Panc1 (cell line): Measurements from ENCODE around the gene ZBED4. TPM values are rescaled to one million over a fixed set of nuclear protein-coding genes. Genes with fewer than 3 reads are reported as not detected.

Experiments used
- ATAC-seq: fragments of 200-7000 bp; cut with Tn5 transposase; 2 replicates; pipeline ENCODE4 v1.9.1; 2020; ENCODE audit warnings: mild to moderate bottlenecking, moderate library complexity
- BruUV-seq: library from RNA; stranded (reverse); fragments of 400-500 nt; replicated peaks from 2 replicates; lab custom pipeline; 2021; lab: Mats Ljungman, UMichigan
- CTCF ChIA-PET: fragments of 300-600 bp; sonication (Branson Sonifier 250); formaldehyde crosslinking; loops from one replicate; lab custom pipeline; 2022; ENCODE audit warnings: antibody characterized with exemption; lab: Charles Lee
- POLR2A ChIA-PET: fragments of 300-600 bp; sonication (Branson Sonifier 250); formaldehyde crosslinking; loops from one replicate; lab custom pipeline; 2022; ENCODE audit warnings: antibody characterized with exemption; lab: Charles Lee
- DNase-seq: peaks from one replicate; pipeline ENCODE4 v3.0.0-alpha.2; 2010; ENCODE audit warnings: low read depth, low spot score
- H3K27ac ChIP-seq: 2 replicates; pipeline ENCODE4 v1.5.1; 2011; ENCODE audit warnings: mild to moderate bottlenecking, low read length, inconsistent platforms
- H3K27me3 ChIP-seq: fragments of 200-500 bp; sonication (Bioruptor generic); 2 replicates; pipeline ENCODE4 v1.6.0; 2014; ENCODE audit warnings: low read length, inconsistent platforms; ENCODE audit not compliant: control insufficient read depth, insufficient read depth
- H3K36me3 ChIP-seq: fragments of 200-500 bp; sonication (Bioruptor generic); 2 replicates; pipeline ENCODE4 v1.5.1; 2014; ENCODE audit warnings: inconsistent platforms, mild to moderate bottlenecking, low read length, moderate library complexity; ENCODE audit not compliant: control insufficient read depth, insufficient read depth
- H3K4me1 ChIP-seq: 2 replicates; pipeline ENCODE4 v1.5.1; 2011; ENCODE audit warnings: inconsistent platforms, mild to moderate bottlenecking, low read length, moderate library complexity; ENCODE audit not compliant: control insufficient read depth, insufficient read depth
- H3K4me3 ChIP-seq, 2 experiments: 2 replicates each; pipeline ENCODE4 v1.5.1; 2011 to 2012; ENCODE audit warnings: low read depth in 2 of 2, low read length in 2 of 2, mild to moderate bottlenecking in 2 of 2, inconsistent platforms in 1 of 2, moderate library complexity in 1 of 2
- H3K9me3 ChIP-seq: fragments of 200-500 bp; sonication (Bioruptor generic); 2 replicates; pipeline ENCODE4 v1.5.1; 2014; ENCODE audit warnings: low read depth, mild to moderate bottlenecking, inconsistent platforms, low read length, moderate library complexity; ENCODE audit not compliant: control insufficient read depth, insufficient read depth
- POLR2AphosphoS5 ChIP-seq: IDR thresholded peaks from 2 replicates; pipeline ENCODE4 v1.6.1; 2012; ENCODE audit warnings: mild to moderate bottlenecking, low read depth, low read length, moderate library complexity
- SIN3A ChIP-seq: IDR thresholded peaks from 2 replicates; pipeline ENCODE4 v1.6.1; 2012; ENCODE audit warnings: low read depth, mild to moderate bottlenecking, low read length, moderate library complexity, borderline replicate concordance; ENCODE audit not compliant: insufficient read depth
- TCF7L2 ChIP-seq: IDR thresholded peaks from 2 replicates; pipeline ENCODE4 v1.6.1; 2011; ENCODE audit warnings: mild to moderate bottlenecking, low read depth, low read length, inconsistent platforms
- in situ Hi-C: cut with HindIII; loops from 2 replicates; pipeline ENCODE4 v1.10.0; 2016; ENCODE audit warnings: low sequenced_read_pairs, low pct_unique_long_range_greater_than_20kb
- intact Hi-C: fragments of 100-400 bp; cut with micrococcal nuclease; formaldehyde crosslinking; loops from one replicate; pipeline ENCODE4 v1.10.0; 2022; ENCODE audit not compliant: unreplicated experiment
- total RNA-seq: library from RNA; stranded (reverse); gene quantifications from one replicate; pipeline ENCODE4 v1.2.1, GENCODE V29; 2021; ENCODE audit not compliant: unreplicated experiment
- TF ChIP-seq, protein P1 (sequence below), 2 experiments: IDR thresholded peaks; 2 replicates each; pipeline ENCODE4 v1.6.1; 2011 to 2012; ENCODE audit warnings: low read depth in 2 of 2, control low read depth in 1 of 2, low read length in 1 of 2, mild to moderate bottlenecking in 1 of 2, moderate library complexity in 1 of 2; ENCODE audit not compliant: insufficient read depth in 1 of 2
- TF ChIP-seq, protein P2 (sequence below): fragments of 450-650 bp; IDR thresholded peaks from 2 replicates; pipeline ENCODE4 v1.5.1; 2017; ENCODE audit warnings: mild to moderate bottlenecking

Gene ZBED4
- total RNA-seq, 1 experiment from 2014 or later: 17.3 TPM

DNA sequence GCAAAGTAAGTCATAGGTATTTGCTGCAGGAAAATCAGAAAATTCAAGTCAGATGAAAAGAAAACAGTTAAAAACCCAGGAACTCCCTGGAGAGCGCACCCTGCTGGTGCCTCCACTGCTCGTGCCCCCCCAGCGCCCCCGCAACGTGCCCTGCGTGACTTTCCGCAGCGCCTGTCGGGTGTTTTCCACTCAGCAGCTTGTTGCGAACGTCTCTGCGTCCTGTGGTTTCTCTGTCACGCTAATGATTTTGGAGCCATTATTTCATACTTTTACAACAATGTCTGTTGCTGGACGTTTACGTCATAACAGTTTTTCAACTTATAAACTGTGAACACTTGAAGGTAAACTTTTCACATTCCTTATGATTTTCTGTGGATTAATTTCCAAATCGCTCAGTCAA, 69.8 kb downstream of the ZBED4 start:
- intact Hi-C loops (no loop called here), in situ Hi-C loops (no loop called here)
- Histone ChIP-seq H3K4me3 (no peak overlapping the region), H3K36me3 (no peaks in the 10 kb centered on the region), H3K9me3 (no peaks in the 10 kb centered on the region), H3K27me3 (no peaks in the 10 kb centered on the region), H3K27ac (no peak overlapping the region), H3K4me1 (peaks cover 3% of the 10 kb centered on the region; the same call in 1 of the 2 replicates)
- POLR2A ChIA-PET: no interaction called here
- no TSS peak for BruUV-seq
- CTCF ChIA-PET: no interaction called here
- ATAC-seq (no peak), DNase-seq (no peak)
- no peak for TF ChIP-seq POLR2AphosphoS5
- TF ChIP-seq, protein P1, sequence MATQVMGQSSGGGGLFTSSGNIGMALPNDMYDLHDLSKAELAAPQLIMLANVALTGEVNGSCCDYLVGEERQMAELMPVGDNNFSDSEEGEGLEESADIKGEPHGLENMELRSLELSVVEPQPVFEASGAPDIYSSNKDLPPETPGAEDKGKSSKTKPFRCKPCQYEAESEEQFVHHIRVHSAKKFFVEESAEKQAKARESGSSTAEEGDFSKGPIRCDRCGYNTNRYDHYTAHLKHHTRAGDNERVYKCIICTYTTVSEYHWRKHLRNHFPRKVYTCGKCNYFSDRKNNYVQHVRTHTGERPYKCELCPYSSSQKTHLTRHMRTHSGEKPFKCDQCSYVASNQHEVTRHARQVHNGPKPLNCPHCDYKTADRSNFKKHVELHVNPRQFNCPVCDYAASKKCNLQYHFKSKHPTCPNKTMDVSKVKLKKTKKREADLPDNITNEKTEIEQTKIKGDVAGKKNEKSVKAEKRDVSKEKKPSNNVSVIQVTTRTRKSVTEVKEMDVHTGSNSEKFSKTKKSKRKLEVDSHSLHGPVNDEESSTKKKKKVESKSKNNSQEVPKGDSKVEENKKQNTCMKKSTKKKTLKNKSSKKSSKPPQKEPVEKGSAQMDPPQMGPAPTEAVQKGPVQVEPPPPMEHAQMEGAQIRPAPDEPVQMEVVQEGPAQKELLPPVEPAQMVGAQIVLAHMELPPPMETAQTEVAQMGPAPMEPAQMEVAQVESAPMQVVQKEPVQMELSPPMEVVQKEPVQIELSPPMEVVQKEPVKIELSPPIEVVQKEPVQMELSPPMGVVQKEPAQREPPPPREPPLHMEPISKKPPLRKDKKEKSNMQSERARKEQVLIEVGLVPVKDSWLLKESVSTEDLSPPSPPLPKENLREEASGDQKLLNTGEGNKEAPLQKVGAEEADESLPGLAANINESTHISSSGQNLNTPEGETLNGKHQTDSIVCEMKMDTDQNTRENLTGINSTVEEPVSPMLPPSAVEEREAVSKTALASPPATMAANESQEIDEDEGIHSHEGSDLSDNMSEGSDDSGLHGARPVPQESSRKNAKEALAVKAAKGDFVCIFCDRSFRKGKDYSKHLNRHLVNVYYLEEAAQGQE (IDR thresholded peaks at IDR 0.05; ENCODE audit: insufficient read depth in 1 of 2, low read depth in 2 of 2, low read length in 1 of 2): no peak
- no peak for TF ChIP-seq TCF7L2
- TF ChIP-seq, protein P2, sequence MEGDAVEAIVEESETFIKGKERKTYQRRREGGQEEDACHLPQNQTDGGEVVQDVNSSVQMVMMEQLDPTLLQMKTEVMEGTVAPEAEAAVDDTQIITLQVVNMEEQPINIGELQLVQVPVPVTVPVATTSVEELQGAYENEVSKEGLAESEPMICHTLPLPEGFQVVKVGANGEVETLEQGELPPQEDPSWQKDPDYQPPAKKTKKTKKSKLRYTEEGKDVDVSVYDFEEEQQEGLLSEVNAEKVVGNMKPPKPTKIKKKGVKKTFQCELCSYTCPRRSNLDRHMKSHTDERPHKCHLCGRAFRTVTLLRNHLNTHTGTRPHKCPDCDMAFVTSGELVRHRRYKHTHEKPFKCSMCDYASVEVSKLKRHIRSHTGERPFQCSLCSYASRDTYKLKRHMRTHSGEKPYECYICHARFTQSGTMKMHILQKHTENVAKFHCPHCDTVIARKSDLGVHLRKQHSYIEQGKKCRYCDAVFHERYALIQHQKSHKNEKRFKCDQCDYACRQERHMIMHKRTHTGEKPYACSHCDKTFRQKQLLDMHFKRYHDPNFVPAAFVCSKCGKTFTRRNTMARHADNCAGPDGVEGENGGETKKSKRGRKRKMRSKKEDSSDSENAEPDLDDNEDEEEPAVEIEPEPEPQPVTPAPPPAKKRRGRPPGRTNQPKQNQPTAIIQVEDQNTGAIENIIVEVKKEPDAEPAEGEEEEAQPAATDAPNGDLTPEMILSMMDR: no peak
- TF ChIP-seq SIN3A: no peak

DNA sequence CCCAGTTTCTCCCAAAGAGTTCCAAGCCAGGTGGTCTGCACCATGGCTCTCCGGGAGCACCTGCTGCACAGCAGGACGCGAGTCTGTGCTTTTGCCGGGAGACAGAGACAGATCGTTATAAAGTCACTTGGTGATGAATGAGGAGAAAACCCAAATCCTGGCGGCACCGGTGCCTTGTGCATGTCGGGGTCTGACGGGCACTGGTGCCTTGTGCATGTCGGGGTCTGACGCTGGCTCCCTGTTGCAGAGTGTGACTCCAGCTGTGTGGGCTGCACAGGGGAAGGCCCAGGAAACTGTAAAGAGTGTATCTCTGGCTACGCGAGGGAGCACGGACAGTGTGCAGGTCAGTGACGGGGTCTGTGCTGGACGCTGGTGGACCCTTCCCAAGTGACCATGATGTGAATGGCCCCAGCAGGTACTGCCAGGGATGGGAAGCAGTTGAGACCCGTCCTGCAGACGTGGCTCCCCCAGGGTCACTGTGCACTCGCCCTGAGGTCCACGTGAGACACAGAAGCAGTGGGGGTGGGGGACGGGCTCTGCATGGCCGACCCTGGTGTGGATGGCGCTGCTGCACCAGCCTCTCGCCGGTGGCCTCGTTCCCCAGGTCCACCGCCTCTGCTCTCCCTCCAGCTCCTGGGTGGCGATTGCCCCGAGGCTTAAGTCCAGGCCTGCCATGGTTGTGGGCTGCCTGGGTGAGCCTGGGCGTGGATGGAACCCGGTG, 70.6 kb downstream of the ZBED4 start:
- Histone ChIP-seq H3K27me3 (no peaks in the 10 kb centered on the region), H3K9me3 (no peaks in the 10 kb centered on the region), H3K36me3 (no peaks in the 10 kb centered on the region), H3K4me1 (peaks cover 2% of the 10 kb centered on the region; the same call in 1 of the 2 replicates), H3K27ac (no peak overlapping the region), H3K4me3 (no peak overlapping the region)
- no TSS peak for BruUV-seq
- in situ Hi-C loops: no loop called here
- ATAC-seq (no peak), DNase-seq (no peak)
- TF ChIP-seq, protein P1 (IDR thresholded peaks at IDR 0.05; ENCODE audit: insufficient read depth in 1 of 2, low read depth in 2 of 2, low read length in 1 of 2): no peak
- TF ChIP-seq, protein P2: no peak
- TF ChIP-seq SIN3A (no peak), TCF7L2 (no peak), POLR2AphosphoS5 (no peak)
- ChIA-PET CTCF (no interaction called here), POLR2A (no interaction called here)
- intact Hi-C loops: no loop called here
